Epithelial cell of proximal tubule (primary cell): ENCODE data around the gene MOB3A. TPM values are rescaled to one million over a fixed set of nuclear protein-coding genes. Genes with fewer than 3 reads are reported as not detected.

ENCODE experiments used
- DNase-seq: peaks from one replicate; pipeline ENCODE4 v3.0.0-alpha.2; 2011; ENCODE audit warnings: low read depth
- H3K4me3 ChIP-seq: 2 replicates; pipeline ENCODE4 v1.5.1; 2011; ENCODE audit warnings: low read depth, mild to moderate bottlenecking, low read length
- total RNA-seq: library from RNA; depleted of rRNA; stranded (reverse); fragments of >200 nt; gene quantifications from 2 replicates; pipeline ENCODE4 v1.2.3, GENCODE V29; 2015
- TF ChIP-seq, protein P1 (sequence below): conservative IDR thresholded peaks from 2 replicates; pipeline ENCODE4 v1.5.1; 2012; ENCODE audit warnings: low read depth, mild to moderate bottlenecking, low read length

Gene MOB3A
- total RNA-seq, 1 donor from 2014 or later = 29.9 TPM

DNA sequence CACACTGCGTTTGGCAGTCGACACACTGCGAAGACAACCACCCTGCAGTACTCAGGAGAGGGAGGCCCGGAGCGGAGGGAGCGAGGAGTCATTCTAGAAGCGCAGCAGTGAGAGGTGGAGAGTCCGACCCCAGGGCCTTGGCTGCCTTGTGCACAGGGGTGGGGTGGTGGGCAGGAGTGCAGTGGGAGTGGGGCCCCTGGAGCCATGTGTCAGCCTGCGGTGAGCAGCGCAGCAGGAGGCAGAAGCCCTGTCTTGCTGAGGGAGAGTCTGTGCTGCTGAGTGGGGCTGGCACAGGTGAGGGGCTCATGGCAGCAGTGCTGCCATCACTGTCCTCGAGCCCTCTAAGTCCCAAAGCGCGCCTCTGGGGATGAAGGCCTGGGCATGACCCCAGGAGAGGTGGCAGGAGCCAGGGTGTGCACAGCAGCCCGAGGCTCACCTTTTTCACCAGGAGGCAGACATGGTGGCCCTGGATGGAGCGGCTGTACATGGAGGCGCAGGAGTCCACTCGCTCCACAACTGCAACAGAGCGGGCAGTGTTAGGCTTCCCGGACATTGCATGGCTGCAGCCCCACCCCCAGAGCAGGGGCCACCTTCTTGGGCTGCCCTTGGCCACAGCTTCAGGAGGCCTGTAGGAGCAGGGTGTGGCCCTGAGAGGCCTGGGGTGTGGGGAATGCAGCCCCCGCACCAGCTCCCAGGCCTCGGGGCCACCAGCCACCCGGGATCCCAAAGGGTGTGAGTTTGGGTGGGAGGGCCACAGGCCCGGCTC, 12.3 kb upstream of the MOB3A start:
- TF ChIP-seq, protein P1, sequence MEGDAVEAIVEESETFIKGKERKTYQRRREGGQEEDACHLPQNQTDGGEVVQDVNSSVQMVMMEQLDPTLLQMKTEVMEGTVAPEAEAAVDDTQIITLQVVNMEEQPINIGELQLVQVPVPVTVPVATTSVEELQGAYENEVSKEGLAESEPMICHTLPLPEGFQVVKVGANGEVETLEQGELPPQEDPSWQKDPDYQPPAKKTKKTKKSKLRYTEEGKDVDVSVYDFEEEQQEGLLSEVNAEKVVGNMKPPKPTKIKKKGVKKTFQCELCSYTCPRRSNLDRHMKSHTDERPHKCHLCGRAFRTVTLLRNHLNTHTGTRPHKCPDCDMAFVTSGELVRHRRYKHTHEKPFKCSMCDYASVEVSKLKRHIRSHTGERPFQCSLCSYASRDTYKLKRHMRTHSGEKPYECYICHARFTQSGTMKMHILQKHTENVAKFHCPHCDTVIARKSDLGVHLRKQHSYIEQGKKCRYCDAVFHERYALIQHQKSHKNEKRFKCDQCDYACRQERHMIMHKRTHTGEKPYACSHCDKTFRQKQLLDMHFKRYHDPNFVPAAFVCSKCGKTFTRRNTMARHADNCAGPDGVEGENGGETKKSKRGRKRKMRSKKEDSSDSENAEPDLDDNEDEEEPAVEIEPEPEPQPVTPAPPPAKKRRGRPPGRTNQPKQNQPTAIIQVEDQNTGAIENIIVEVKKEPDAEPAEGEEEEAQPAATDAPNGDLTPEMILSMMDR = no peak
- DNase-seq = no peak
- no peak overlapping the region for H3K4me3 ChIP-seq

DNA sequence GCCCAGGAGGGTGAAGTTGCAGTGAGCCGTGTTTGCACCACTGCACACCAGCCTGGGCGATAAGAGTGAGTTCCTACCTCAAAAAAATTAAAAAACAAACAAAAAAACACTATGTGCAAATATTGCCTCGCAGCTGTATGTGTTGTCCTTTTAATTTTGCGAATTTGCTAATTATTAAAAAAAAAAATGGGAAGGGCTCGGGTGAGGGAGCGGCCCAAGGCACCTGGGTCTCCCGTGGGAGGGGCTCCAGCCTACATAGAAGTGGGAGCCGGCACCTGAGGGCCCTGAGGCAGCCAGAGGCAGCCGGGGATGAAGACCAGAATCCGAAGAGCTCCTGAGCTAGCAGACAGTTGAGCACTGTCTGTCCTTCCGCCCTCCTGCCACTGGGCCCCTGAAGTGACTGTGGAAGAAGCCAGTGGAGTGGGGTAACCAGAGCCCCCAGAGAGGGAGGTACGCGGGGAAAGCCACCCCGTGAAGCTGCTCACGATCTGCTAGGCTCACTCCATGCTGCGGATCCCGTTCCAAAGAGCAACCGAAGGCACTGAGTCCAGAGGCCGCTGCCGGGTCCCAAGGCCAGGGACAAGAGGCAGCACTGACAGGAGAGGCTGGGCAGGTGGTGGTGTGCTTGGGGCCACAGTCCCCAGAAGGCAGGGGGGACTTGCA, 7.0 kb upstream of the MOB3A start:
- no peak overlapping the region for H3K4me3 ChIP-seq
- TF ChIP-seq, protein P1 = no peak
- no peak for DNase-seq

DNA sequence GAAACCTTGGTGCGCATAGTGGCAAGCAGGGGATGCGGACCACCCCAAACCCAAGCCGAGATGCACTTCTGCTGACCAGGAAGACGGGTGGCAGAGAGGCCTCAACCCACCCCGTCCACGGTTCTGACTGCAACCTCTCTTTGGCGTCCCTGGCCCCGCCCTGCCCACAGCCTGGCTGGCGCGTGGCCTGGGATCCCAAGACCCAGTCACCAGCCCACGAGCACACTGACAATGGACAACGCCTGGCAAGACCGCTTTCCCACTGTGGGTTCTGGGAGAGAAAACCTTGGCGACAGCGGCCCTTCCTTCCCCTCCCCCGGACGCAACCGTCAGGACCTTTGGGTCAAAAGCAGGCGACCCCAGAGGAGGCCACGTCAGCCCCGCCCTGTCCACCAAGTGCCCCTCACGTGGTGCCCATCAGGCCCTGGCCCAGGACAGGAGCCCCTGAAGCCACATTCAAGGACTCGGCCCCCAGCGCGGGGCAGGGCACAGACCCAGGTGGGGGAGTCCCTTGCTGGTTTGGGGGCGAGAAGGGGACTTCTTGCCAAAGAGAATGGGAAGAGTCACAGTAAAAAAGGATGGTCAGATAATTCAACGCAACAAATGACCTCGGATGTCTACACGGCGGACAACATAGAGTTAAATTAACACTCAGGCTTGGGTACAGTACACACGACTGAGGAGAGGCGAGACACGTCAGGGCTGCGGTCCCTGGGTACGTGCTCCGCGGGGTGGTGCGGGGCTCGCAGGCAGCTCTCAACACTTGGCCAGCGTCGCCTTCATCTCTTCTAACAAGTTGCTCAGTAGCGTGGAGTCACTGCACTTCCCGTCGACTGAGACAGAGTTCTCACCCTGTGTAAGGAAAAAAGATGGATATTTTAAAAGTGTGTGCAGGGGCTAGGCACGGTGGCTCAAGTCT, 5.5 kb upstream of the MOB3A start:
- no peak overlapping the region for H3K4me3 ChIP-seq
- no peak for DNase-seq
- TF ChIP-seq, protein P1 = no peak

DNA sequence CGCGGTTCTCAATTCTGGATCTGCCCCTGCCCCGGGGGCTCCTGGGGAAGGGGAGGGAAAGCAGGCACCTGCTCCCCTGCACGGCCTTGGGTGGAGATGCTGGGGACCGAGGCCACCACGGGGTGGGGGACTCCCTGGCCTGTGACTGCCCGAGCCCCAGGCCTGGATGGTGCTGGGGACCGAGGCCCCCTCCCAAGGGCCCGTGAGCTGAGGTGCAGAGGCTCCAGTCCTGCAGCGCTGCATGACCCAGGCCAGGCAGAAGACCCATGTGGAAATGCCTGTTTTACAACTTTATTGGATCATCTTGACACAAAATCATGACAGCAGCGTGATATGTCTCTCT, 4.6 kb upstream of the MOB3A start:
- no peak for DNase-seq
- no peak overlapping the region for H3K4me3 ChIP-seq
- TF ChIP-seq, protein P1 = no peak

DNA sequence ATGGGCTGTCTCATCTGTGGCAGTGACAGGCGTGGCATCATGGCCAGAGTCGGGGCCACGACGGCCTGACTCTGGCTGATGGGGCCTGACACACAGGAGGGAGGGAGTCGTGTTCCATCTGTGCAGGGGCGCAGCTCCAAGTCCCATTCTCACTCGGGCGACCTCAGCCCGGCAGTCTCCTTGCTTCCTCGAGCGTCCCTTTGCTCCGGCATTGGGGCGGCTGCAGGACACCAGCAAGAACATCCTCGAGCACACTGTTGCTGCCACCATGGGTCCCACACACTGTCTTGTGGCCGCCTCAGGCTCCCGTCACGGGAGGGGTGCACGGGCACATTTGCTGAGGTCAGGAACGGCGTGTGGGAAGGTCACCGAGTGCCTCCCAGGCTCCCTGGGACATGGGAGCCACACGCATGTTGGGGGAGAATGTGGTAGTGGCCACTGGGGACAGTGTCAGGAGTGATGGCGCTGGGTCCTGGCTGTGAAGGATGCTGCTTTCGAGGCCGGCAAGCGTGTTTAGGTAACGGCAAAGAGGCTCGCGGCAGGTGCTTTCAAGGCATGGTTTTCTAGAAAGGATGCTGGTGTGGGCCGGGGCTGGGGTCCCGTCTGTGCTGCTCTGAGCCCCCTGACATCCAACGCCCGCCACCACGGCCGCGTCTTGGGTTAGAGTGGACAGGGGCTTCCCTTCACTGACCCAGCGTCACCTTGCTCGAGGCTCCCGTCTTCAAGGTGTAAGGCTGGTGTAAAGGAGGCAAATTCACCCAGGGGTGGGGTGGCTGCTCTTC, 4.0 kb upstream of the MOB3A start:
- no peak for DNase-seq
- H3K4me3 ChIP-seq = no peak overlapping the region
- TF ChIP-seq, protein P1 = no peak

DNA sequence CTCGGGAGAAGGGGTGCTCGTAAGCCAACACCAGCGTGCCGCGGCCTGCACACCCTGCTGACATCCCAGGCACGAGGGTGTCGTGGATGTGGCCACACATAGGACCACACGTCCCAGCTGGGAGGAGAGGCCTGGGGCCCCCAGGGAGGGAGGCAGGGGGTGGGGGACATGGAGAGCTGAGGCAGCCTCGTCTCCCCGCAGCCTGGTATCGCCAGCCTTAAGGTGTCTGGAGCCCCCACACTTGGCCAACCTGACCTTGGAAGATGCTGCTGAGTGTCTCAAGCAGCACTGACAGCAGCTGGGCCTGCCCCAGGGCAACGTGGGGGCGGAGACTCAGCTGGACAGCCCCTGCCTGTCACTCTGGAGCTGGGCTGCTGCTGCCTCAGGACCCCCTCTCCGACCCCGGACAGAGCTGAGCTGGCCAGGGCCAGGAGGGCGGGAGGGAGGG, 3.0 kb upstream of the MOB3A start:
- no peak for DNase-seq
- H3K4me3 ChIP-seq = no peak overlapping the region
- TF ChIP-seq, protein P1 = no peak
